Astrocyte of the spinal cord (primary cell): Measurements from ENCODE around the gene MEF2B.

ENCODE experiments used
- DNase-seq: peaks from one replicate; pipeline ENCODE4 v3.0.0; 2011; ENCODE audit warnings: low read depth, low spot score
- H3K4me3 ChIP-seq: 2 replicates; pipeline ENCODE4 v1.5.1; 2011; ENCODE audit warnings: low read depth, mild to moderate bottlenecking, low read length, moderate library complexity
- CTCF ChIP-seq: IDR thresholded peaks from 2 replicates; pipeline ENCODE4 v1.5.1; 2012; ENCODE audit warnings: low read depth, mild to moderate bottlenecking, low read length, inconsistent platforms
- in situ Hi-C: cut with HindIII; loops from 2 replicates; pipeline ENCODE4 v1.10.0; 2017; ENCODE audit warnings: low sequenced_read_pairs

Gene MEF2B

GRCh38 chr19:19098703-19099632 lies 71.1 kb downstream of the MEF2B start:
- no peak for DNase-seq
- TF ChIP-seq CTCF: no peak
- H3K4me3 ChIP-seq: no peak overlapping the region
- in situ Hi-C loops: no loop called here

GRCh38 chr19:19098084-19098702 lies 71.9 kb downstream of the MEF2B start:
- in situ Hi-C loops: no loop called here
- DNase-seq: no peak
- H3K4me3 ChIP-seq: no peak overlapping the region
- no peak for TF ChIP-seq CTCF

GRCh38 chr19:19096641-19097627 lies 73.1 kb downstream of the MEF2B start:
- no peak overlapping the region for H3K4me3 ChIP-seq
- no peak for DNase-seq
- in situ Hi-C loops: no loop called here
- no peak for TF ChIP-seq CTCF

- TF ChIP-seq CTCF: no peak
- no peak overlapping the region for H3K4me3 ChIP-seq
- in situ Hi-C loops: no loop called here
- no peak for DNase-seq
Observed at GRCh38 chr19:19095691-19096090, 74.4 kb downstream of the MEF2B start.
